HEK293 (cell line): ENCODE measurements around the gene ZNF367.

Experiments used
- CTCF ChIA-PET: fragments of 350-600 bp; formaldehyde crosslinking; extraction: SDS; loops from one replicate; lab custom pipeline; 2021; ENCODE audit warnings: antibody characterized with exemption; lab: Yijun Ruan, JAX
- POLR2A ChIA-PET: fragments of 300-600 bp; formaldehyde crosslinking; extraction: SDS; loops from one replicate; lab custom pipeline; 2020; ENCODE audit warnings: antibody characterized with exemption, inconsistent platforms; lab: Yijun Ruan, JAX
- H3K27ac ChIP-seq: fragments of 200-500 bp; sonication (Bioruptor generic); 2 replicates; pipeline ENCODE4 v1.5.1; 2014; ENCODE audit warnings: low read depth, low read length, control low read depth, inconsistent platforms; ENCODE audit errors: extremely low read depth
- H3K36me3 ChIP-seq, 2 experiments: fragments of 200-500 bp in 1 of 2; sonication (Bioruptor generic) in 1 of 2; 1 replicate in 1 of 2; 2 replicates in 1 of 2; pipeline ENCODE4 v1.5.1; 2014 to 2017; ENCODE audit warnings: inconsistent platforms in 2 of 2, low read length in 2 of 2; ENCODE audit not compliant: control insufficient read depth in 2 of 2, insufficient read depth in 1 of 2
- H3K4me1 ChIP-seq: fragments of 200-500 bp; sonication (Bioruptor generic); 2 replicates; pipeline ENCODE4 v1.5.1; 2014; ENCODE audit warnings: mild to moderate bottlenecking, low read length, inconsistent platforms; ENCODE audit not compliant: control insufficient read depth, insufficient read depth
- H3K4me3 ChIP-seq: 2 replicates; pipeline ENCODE4 v1.5.1; 2011; ENCODE audit warnings: low read depth, mild to moderate bottlenecking, control low read depth, low read length, moderate library complexity
- H3K9me3 ChIP-seq: fragments of 200-500 bp; sonication (Bioruptor generic); 2 replicates; pipeline ENCODE4 v1.5.1; 2014; ENCODE audit warnings: low read depth, low read length, inconsistent platforms; ENCODE audit not compliant: control insufficient read depth, insufficient read depth
- HOXC10 ChIP-seq: sonication (generic); formaldehyde crosslinking; IDR thresholded peaks from 2 replicates; pipeline ENCODE4 v1.8.1; 2023; ENCODE audit warnings: mild to moderate bottlenecking, missing genetic modification reagents
- IKZF3 ChIP-seq: fragments of 450-650 bp; IDR thresholded peaks from 2 replicates; pipeline ENCODE4 v1.5.0; 2018; ENCODE audit warnings: missing biosample characterization, mild to moderate bottlenecking, missing genetic modification characterization, moderate library complexity
- MZF1 ChIP-seq: fragments of 450-650 bp; formaldehyde crosslinking; IDR thresholded peaks from 2 replicates; pipeline ENCODE4 v1.5.1; 2017; ENCODE audit warnings: missing biosample characterization, missing genetic modification characterization, borderline replicate concordance
- SCRT2 ChIP-seq: fragments of 450-650 bp; formaldehyde crosslinking; IDR thresholded peaks from 2 replicates; pipeline ENCODE4 v1.5.1; 2016; ENCODE audit warnings: missing biosample characterization, missing genetic modification characterization
- ZBTB21 ChIP-seq: fragments of 450-650 bp; formaldehyde crosslinking; IDR thresholded peaks from 2 replicates; pipeline ENCODE4 v1.5.1; 2017; ENCODE audit warnings: missing biosample characterization, missing genetic modification characterization
- ZEB2 ChIP-seq: fragments of 450-650 bp; formaldehyde crosslinking; IDR thresholded peaks from 2 replicates; pipeline ENCODE4 v1.5.1; 2016; ENCODE audit warnings: missing biosample characterization, missing genetic modification characterization
- ZIC2 ChIP-seq: fragments of 450-650 bp; formaldehyde crosslinking; IDR thresholded peaks from 2 replicates; pipeline ENCODE4 v1.5.1; 2016; ENCODE audit warnings: missing biosample characterization, missing genetic modification characterization
- ZNF10 ChIP-seq: fragments of 450-650 bp; formaldehyde crosslinking; IDR thresholded peaks from 2 replicates; pipeline ENCODE4 v1.5.1; 2017; ENCODE audit warnings: missing biosample characterization, missing genetic modification characterization
- ZNF112 ChIP-seq: fragments of 450-650 bp; formaldehyde crosslinking; IDR thresholded peaks from 2 replicates; pipeline ENCODE4 v1.5.0; 2017; ENCODE audit warnings: missing biosample characterization, missing genetic modification characterization
- ZNF138 ChIP-seq: fragments of 450-650 bp; formaldehyde crosslinking; IDR thresholded peaks from 2 replicates; pipeline ENCODE4 v1.5.1; 2016; ENCODE audit warnings: missing biosample characterization, missing genetic modification characterization, borderline replicate concordance
- ZNF350 ChIP-seq: fragments of 450-650 bp; formaldehyde crosslinking; IDR thresholded peaks from 2 replicates; pipeline ENCODE4 v1.5.0; 2017; ENCODE audit warnings: missing biosample characterization, mild to moderate bottlenecking, missing genetic modification characterization
- ZNF600 ChIP-seq: fragments of 450-650 bp; formaldehyde crosslinking; IDR thresholded peaks from 2 replicates; pipeline ENCODE4 v1.5.1; 2016; ENCODE audit warnings: missing biosample characterization, missing genetic modification characterization
- ZNF610 ChIP-seq: fragments of 450-650 bp; formaldehyde crosslinking; IDR thresholded peaks from 2 replicates; pipeline ENCODE4 v1.5.1; 2016; ENCODE audit warnings: missing biosample characterization, missing genetic modification characterization, borderline replicate concordance
- ZNF785 ChIP-seq: fragments of 450-650 bp; formaldehyde crosslinking; IDR thresholded peaks from 2 replicates; pipeline ENCODE4 v1.5.1; 2016; ENCODE audit warnings: missing biosample characterization, missing genetic modification characterization
- ZSCAN16 ChIP-seq: fragments of 450-650 bp; formaldehyde crosslinking; IDR thresholded peaks from 2 replicates; pipeline ENCODE4 v1.5.1; 2016; ENCODE audit warnings: missing biosample characterization, missing genetic modification characterization
- ZSCAN30 ChIP-seq: fragments of 450-650 bp; IDR thresholded peaks from 2 replicates; pipeline ENCODE4 v1.5.1; 2018; ENCODE audit warnings: missing biosample characterization, mild to moderate bottlenecking, missing genetic modification characterization, moderate library complexity
- TF ChIP-seq, protein P1 (sequence below): fragments of 450-650 bp; formaldehyde crosslinking; IDR thresholded peaks from 2 replicates; pipeline ENCODE4 v1.5.1; 2016; ENCODE audit warnings: missing biosample characterization, missing genetic modification characterization
- TF ChIP-seq, protein P2 (sequence below): fragments of 450-650 bp; formaldehyde crosslinking; IDR thresholded peaks from 2 replicates; pipeline ENCODE4 v1.5.1; 2017; ENCODE audit warnings: missing biosample characterization, missing genetic modification characterization
- TF ChIP-seq, protein P3 (sequence below): fragments of 450-650 bp; formaldehyde crosslinking; IDR thresholded peaks from 2 replicates; pipeline ENCODE4 v1.5.1; 2017; ENCODE audit warnings: missing biosample characterization, missing genetic modification characterization
- TF ChIP-seq, protein P4 (sequence below): fragments of 450-650 bp; formaldehyde crosslinking; IDR thresholded peaks from 2 replicates; pipeline ENCODE4; 2016; ENCODE audit warnings: missing biosample characterization, missing genetic modification characterization
- TF ChIP-seq, protein P5 (sequence below): fragments of 450-650 bp; formaldehyde crosslinking; IDR thresholded peaks from 2 replicates; pipeline ENCODE4 v1.5.1; 2016; ENCODE audit warnings: missing biosample characterization, missing genetic modification characterization

The ZNF367 gene

DNA sequence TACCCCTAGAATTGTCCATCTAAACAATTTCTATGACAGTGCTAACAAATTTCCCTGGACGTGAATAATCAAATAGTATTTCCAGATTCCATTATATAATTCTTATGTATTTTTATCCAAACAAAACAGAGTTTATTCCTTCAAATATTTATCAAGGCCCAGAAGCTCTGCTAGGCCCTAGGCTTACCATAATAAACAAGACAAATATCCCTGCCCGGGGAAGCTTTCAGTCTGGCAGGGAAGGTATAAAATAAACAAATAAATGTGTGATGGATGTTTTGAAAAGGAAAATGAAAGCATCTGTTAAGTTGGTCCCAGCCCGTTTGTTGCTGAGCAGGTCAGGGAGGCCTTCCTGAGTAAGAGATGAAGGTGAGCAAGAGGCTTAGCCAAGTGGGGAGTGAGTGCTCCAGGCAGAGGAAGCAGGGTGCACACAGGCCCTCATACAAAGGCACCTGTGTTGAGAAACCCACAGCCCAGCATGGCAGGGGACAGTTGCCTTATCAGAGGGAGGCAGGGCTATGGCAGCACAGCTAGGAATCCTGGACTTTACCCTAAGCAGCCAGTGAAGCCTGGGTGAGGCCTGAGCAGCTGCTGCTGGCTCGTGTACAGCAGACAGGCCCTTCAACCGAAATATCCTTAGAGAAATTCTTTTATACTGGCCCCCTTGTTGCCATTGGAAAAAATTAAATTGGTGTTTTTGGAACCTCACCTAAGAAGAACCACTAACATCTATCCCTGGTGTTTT is 27.0 kb downstream of the ZNF367 start:
- POLR2A ChIA-PET: interaction anchor here (0.6 kb wide), 1 partner anchor 61 kb away, joined by 9 read pairs; no protein-coding TSS in a partner anchor
- H3K4me1 ChIP-seq: no peaks in the 10 kb centered on the region
- CTCF ChIA-PET: interaction anchor here (1.3 kb wide), 1 partner anchor 62 kb away, joined by 5 read pairs; no protein-coding TSS in a partner anchor
- no peak overlapping the region for H3K4me3 ChIP-seq
- H3K9me3 ChIP-seq: no peaks in the 10 kb centered on the region
- H3K36me3 ChIP-seq: peaks cover 43 to 87% of the 10 kb centered on the region in 2 experiments
- TF ChIP-seq, protein P1, sequence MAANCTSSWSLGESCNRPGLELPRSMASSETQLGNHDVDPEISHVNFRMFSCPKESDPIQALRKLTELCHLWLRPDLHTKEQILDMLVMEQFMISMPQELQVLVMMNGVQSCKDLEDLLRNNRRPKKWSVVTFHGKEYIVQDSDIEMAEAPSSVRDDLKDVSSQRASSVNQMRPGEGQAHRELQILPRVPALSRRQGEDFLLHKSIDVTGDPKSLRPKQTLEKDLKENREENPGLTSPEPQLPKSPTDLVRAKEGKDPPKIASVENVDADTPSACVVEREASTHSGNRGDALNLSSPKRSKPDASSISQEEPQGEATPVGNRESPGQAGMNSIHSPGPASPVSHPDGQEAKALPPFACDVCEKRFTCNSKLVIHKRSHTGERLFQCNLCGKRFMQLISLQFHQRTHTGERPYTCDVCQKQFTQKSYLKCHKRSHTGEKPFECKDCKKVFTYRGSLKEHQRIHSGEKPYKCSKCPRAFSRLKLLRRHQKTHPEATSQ (tag by site-specific recombination): no peak
- TF ChIP-seq ZIC2 (tag by site-specific recombination) (0 out of 2 replicates have a peak, but pooled peaks have one; percentile 11), ZNF138 (tag by site-specific recombination) (no peak), ZNF10 (no peak), ZNF600 (tag by site-specific recombination) (0 out of 2 replicates have a peak, but pooled peaks have one; percentile 37)
- TF ChIP-seq, protein P2, sequence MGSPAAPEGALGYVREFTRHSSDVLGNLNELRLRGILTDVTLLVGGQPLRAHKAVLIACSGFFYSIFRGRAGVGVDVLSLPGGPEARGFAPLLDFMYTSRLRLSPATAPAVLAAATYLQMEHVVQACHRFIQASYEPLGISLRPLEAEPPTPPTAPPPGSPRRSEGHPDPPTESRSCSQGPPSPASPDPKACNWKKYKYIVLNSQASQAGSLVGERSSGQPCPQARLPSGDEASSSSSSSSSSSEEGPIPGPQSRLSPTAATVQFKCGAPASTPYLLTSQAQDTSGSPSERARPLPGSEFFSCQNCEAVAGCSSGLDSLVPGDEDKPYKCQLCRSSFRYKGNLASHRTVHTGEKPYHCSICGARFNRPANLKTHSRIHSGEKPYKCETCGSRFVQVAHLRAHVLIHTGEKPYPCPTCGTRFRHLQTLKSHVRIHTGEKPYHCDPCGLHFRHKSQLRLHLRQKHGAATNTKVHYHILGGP (tag by site-specific recombination): no peak
- TF ChIP-seq, protein P3, sequence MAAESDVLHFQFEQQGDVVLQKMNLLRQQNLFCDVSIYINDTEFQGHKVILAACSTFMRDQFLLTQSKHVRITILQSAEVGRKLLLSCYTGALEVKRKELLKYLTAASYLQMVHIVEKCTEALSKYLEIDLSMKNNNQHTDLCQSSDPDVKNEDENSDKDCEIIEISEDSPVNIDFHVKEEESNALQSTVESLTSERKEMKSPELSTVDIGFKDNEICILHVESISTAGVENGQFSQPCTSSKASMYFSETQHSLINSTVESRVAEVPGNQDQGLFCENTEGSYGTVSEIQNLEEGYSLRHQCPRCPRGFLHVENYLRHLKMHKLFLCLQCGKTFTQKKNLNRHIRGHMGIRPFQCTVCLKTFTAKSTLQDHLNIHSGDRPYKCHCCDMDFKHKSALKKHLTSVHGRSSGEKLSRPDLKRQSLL (tag by site-specific recombination): no peak
- H3K27ac ChIP-seq: peak overlapping the region; percentile 27; the same call in 1 of the 2 replicates

DNA sequence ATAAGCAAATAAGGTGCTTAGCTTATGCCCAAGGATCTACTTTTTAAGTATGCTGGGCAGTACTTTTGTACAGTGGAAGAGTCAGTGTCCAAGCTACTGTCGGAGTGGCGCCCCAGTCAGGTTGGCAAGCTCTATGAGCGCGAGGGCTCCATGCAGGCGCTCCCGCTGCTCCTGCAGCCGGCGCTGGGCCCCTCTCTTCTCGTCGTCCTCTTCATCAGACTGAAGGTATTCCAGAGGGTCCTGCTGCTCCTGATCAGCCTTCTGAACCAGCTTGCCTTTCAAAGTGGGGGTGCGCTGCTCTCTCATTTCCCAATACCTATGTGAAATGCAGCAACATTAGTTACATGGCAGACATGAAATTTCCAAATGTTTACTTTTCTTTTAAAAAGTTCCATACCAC is 30.0 kb downstream of the ZNF367 start:
- H3K4me3 ChIP-seq: no peak overlapping the region
- TF ChIP-seq ZNF112 (no peak), HOXC10 (CRISPR knock-in tag) (no peak), SCRT2 (tag by site-specific recombination) (no peak), IKZF3 (tag by site-specific recombination) (no peak), ZSCAN16 (tag by site-specific recombination) (no peak), ZSCAN30 (tag by site-specific recombination) (no peak), MZF1 (no peak), ZBTB21 (tag by site-specific recombination) (no peak), ZNF138 (tag by site-specific recombination) (no peak), ZNF350 (no peak), ZEB2 (tag by site-specific recombination) (no peak), ZNF610 (tag by site-specific recombination) (no peak), ZNF785 (tag by site-specific recombination) (no peak)
- TF ChIP-seq, protein P4, sequence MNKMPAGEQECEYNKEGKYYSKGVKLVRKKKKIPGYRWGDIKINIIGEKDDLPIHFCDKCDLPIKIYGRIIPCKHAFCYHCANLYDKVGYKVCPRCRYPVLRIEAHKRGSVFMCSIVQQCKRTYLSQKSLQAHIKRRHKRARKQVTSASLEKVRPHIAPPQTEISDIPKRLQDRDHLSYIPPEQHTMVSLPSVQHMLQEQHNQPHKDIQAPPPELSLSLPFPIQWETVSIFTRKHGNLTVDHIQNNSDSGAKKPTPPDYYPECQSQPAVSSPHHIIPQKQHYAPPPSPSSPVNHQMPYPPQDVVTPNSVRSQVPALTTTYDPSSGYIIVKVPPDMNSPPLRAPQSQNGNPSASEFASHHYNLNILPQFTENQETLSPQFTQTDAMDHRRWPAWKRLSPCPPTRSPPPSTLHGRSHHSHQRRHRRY (tag by site-specific recombination): no peak
- TF ChIP-seq, protein P5, sequence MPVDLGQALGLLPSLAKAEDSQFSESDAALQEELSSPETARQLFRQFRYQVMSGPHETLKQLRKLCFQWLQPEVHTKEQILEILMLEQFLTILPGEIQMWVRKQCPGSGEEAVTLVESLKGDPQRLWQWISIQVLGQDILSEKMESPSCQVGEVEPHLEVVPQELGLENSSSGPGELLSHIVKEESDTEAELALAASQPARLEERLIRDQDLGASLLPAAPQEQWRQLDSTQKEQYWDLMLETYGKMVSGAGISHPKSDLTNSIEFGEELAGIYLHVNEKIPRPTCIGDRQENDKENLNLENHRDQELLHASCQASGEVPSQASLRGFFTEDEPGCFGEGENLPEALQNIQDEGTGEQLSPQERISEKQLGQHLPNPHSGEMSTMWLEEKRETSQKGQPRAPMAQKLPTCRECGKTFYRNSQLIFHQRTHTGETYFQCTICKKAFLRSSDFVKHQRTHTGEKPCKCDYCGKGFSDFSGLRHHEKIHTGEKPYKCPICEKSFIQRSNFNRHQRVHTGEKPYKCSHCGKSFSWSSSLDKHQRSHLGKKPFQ (tag by site-specific recombination): no peak
- TF ChIP-seq, protein P2 (tag by site-specific recombination): no peak
- TF ChIP-seq, all 188 proteins: peak for 0
- POLR2A ChIA-PET: no interaction called here
- Histone ChIP-seq H3K27ac (no peak overlapping the region), H3K36me3 (peaks cover 35 to 76% of the 10 kb centered on the region in 2 experiments), H3K9me3 (no peaks in the 10 kb centered on the region), H3K4me1 (0 out of 2 replicates have a peak, but pooled peaks cover 2% of the 10 kb centered on the region)
- CTCF ChIA-PET: no interaction called here
